Epithelial cell of proximal tubule (primary cell): Measurements from ENCODE around the gene CNPPD1. TPM values are rescaled to one million over a fixed set of nuclear protein-coding genes. Genes with fewer than 3 reads are reported as not detected.

ENCODE experiments used
- DNase-seq: peaks from one replicate; pipeline ENCODE4 v3.0.0-alpha.2; 2011; ENCODE audit warnings: low read depth
- H3K4me3 ChIP-seq: 2 replicates; pipeline ENCODE4 v1.5.1; 2011; ENCODE audit warnings: low read depth, mild to moderate bottlenecking, low read length
- CTCF ChIP-seq: conservative IDR thresholded peaks from 2 replicates; pipeline ENCODE4 v1.5.1; 2012; ENCODE audit warnings: low read depth, mild to moderate bottlenecking, low read length
- total RNA-seq: library from RNA; depleted of rRNA; stranded (reverse); fragments of >200 nt; gene quantifications from 2 replicates; pipeline ENCODE4 v1.2.3, GENCODE V29; 2015

The CNPPD1 gene
- total RNA-seq, 1 donor from 2014 or later = 51.0 TPM

- DNase-seq = no peak
- peak; percentile 27 for TF ChIP-seq CTCF
- H3K4me3 ChIP-seq = peak overlapping the region; percentile 92
Observed at GRCh38 chr2:219175928-219176817, 552 bp downstream of the CNPPD1 start.

GRCh38 chr2:219175486-219175885 lies 1.2 kb downstream of the CNPPD1 start:
- H3K4me3 ChIP-seq = peak overlapping the region; percentile 92
- TF ChIP-seq CTCF = no peak
- no peak for DNase-seq

DNA sequence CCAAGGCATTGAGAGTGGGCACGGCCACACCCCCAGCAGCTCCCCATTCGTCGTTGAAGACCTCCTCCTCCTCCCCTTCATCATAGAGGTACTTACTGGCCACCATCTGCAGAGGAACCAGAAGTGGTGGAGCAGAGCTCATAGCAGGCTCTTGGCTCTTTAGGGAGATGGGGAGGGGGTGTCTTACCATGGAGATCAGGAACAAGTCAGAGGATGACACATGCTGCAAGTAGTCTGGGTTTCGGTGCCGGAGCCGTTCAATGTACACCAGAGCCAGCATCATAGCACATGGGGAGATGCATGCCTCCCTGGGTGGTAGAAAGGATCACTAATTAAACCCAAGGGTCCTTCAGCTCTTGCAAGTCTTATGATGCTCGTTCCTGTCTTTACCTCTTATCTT lies 1.9 kb downstream of the CNPPD1 start:
- TF ChIP-seq CTCF = no peak
- no peak for DNase-seq
- peak overlapping the region; percentile 40 for H3K4me3 ChIP-seq

- no peak for TF ChIP-seq CTCF
- no peak for DNase-seq
Observed at GRCh38 chr2:219174146-219174545, 2.6 kb downstream of the CNPPD1 start.

GRCh38 chr2:219173176-219173575 lies 3.5 kb downstream of the CNPPD1 start:
- no peak overlapping the region for H3K4me3 ChIP-seq
- TF ChIP-seq CTCF = no peak
- DNase-seq = no peak

More at GRCh38 chr2:219174146-219174545, 2.6 kb downstream of the CNPPD1 start:
- H3K4me3 ChIP-seq = peak overlapping the region; percentile 40

- no peak for DNase-seq
- TF ChIP-seq CTCF = no peak
- no peak overlapping the region for H3K4me3 ChIP-seq
Observed at GRCh38 chr2:219172231-219173154, 4.2 kb downstream of the CNPPD1 start.
